Ovary (tissue), 9 donors: ENCODE results near the gene CAMTA2. TPM values are rescaled to one million over a fixed set of nuclear protein-coding genes. Genes with fewer than 3 reads are reported as not detected.

Experiments used
- DNase-seq, 5 donors: peaks; one replicate each; pipeline ENCODE4 v3.0.0-alpha.2; 2019 to 2020
- H3K27ac ChIP-seq, 2 donors: fragments of 200-600 bp; one replicate each; pipeline versions ENCODE4 v1.5.1 to v1.8.0; 2019 to 2022
- H3K27me3 ChIP-seq: fragments of 200-600 bp; one replicate; pipeline ENCODE4 v1.8.0; 2022
- H3K36me3 ChIP-seq: fragments of 200-600 bp; sonication (generic); one replicate; pipeline ENCODE4 v1.5.1; 2019
- H3K4me1 ChIP-seq: one replicate; pipeline ENCODE4 v1.8.1; 2013; ENCODE audit warnings: mild to moderate bottlenecking, moderate library complexity; ENCODE audit not compliant: insufficient read depth
- H3K4me3 ChIP-seq: fragments of 200-600 bp; sonication (generic); one replicate; pipeline ENCODE4 v1.5.1; 2017
- H3K9me3 ChIP-seq, 2 donors: fragments of 200-600 bp in 1 of 2; sonication (generic) in 1 of 2; one replicate each; pipeline versions ENCODE4 v1.5.1 to v1.8.1; 2013 to 2019; ENCODE audit warnings: mild to moderate bottlenecking in 1 of 2, moderate library complexity in 1 of 2
- EP300 ChIP-seq: sonication (generic); formaldehyde crosslinking; IDR thresholded peaks from one replicate; pipeline ENCODE4 v1.6.1; 2017; ENCODE audit warnings: antibody characterized with exemption
- POLR2A ChIP-seq: fragments of 450-650 bp; IDR thresholded peaks from one replicate; pipeline ENCODE4 v1.6.1; 2017; ENCODE audit warnings: antibody characterized with exemption, mild to moderate bottlenecking, moderate library complexity
- WGBS, 3 donors: extraction: QIAGEN DNeasy Blood & Tissue Kit in 1 of 3; methylation state at CpG; one replicate each; pipeline versions ENCODE4 v1.1.5 to v1.1.7; 2013 to 2017; 5-methylcytosine and 5-hydroxymethylcytosine counted together
- intact Hi-C, 4 donors: fragments of 100-400 bp; cut with DNase I; formaldehyde crosslinking; loops; one replicate each; pipeline versions ENCODE4 v1.11.0 to v1.15.1; 2022 to 2023
- polyA plus RNA-seq, 2 donors: library from polyadenylated mRNA; stranded (reverse); fragments of 200-250 nt in 1 of 2; fragments of 350-450 nt in 1 of 2; fragmentation: Illumina TruSeq in 1 of 2; extraction: RNeasy Lipid Tissue Mini Kit (QIAGEN cat#74804) in 1 of 2; gene quantifications; one replicate each; pipeline ENCODE4 v1.2.3, GENCODE V29; 2013 to 2014
- total RNA-seq, 7 donors: library from RNA; depleted of rRNA in 2 of 7; stranded (reverse); fragments of >200 nt in 2 of 7; fragmentation: NEBNext Ultra II Directional in 3 of 7; extraction: Animal tissue kit (Norgen Biotek cat#: 25700) in 3 of 7; gene quantifications; one replicate each; pipeline versions ENCODE4 v1.1.0 to v1.2.4, GENCODE V29; 2016 to 2023
- TF ChIP-seq, protein P1 (sequence below), 3 donors: fragments of 450-650 bp in 2 of 3; fragments of 200-600 bp in 1 of 3; IDR thresholded peaks; one replicate each; pipeline versions ENCODE4 v1.5.1 to v1.8.0; 2016 to 2022; ENCODE audit warnings: antibody characterized with exemption in 3 of 3, mild to moderate bottlenecking in 1 of 3
- donor health status: DM: no; HTN: no; CAD: no; lungs with moderate emphysema.
- donor health status: DM: no; HTN: no; CAD: no.
- donor health status: Bipolar disorder and iron deficiency.
- donor health status: DM: yes; HTN: yes; CAD: no.
- donor health status: DM: no; HTN: no; CAD: no.
- donor health status: DM: yes; HTN: yes; CAD: no.

CAMTA2 gene
- total and polyA plus RNA-seq, 9 donors, result 10.2 to 71.2 (median 33.0) TPM

DNA sequence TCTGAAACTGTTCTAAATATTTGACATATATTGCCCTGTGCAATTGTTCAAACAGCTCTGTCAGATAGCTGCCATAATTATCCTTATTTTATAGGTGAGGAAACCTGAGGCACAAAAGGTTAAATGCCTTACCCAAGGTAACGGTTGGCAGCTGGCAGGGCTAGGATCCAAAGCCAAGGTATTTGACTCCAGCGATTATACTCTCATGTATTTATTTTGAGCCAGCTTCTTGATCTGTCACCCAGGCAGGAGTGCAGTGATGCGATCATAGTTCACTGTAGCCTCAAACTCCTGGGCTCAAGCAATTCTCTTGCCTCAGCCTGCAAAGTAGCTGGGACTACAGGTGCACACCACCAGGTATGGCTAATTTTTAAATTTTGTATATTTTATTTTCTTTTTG, 29.4 kb downstream of the CAMTA2 start:
- no peaks in the 10 kb centered on the region for H3K9me3 ChIP-seq
- TF ChIP-seq EP300 (no peak), POLR2A (no peak)
- TF ChIP-seq, protein P1, sequence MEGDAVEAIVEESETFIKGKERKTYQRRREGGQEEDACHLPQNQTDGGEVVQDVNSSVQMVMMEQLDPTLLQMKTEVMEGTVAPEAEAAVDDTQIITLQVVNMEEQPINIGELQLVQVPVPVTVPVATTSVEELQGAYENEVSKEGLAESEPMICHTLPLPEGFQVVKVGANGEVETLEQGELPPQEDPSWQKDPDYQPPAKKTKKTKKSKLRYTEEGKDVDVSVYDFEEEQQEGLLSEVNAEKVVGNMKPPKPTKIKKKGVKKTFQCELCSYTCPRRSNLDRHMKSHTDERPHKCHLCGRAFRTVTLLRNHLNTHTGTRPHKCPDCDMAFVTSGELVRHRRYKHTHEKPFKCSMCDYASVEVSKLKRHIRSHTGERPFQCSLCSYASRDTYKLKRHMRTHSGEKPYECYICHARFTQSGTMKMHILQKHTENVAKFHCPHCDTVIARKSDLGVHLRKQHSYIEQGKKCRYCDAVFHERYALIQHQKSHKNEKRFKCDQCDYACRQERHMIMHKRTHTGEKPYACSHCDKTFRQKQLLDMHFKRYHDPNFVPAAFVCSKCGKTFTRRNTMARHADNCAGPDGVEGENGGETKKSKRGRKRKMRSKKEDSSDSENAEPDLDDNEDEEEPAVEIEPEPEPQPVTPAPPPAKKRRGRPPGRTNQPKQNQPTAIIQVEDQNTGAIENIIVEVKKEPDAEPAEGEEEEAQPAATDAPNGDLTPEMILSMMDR (IDR thresholded peaks at IDR 0.05), result no peak
- H3K4me1 ChIP-seq, result no peaks in the 10 kb centered on the region
- intact Hi-C loops, result no loop called here
- WGBS, 3 donors, result 68 to 77% (median 74%) methylated on average over 3 of the region's 3 CpGs
- no peak overlapping the region for H3K4me3 ChIP-seq
- DNase-seq, result no peak
- H3K36me3 ChIP-seq, result no peaks in the 10 kb centered on the region
- no peaks in the 10 kb centered on the region for H3K27me3 ChIP-seq
- H3K27ac ChIP-seq, result no peak overlapping the region

DNA sequence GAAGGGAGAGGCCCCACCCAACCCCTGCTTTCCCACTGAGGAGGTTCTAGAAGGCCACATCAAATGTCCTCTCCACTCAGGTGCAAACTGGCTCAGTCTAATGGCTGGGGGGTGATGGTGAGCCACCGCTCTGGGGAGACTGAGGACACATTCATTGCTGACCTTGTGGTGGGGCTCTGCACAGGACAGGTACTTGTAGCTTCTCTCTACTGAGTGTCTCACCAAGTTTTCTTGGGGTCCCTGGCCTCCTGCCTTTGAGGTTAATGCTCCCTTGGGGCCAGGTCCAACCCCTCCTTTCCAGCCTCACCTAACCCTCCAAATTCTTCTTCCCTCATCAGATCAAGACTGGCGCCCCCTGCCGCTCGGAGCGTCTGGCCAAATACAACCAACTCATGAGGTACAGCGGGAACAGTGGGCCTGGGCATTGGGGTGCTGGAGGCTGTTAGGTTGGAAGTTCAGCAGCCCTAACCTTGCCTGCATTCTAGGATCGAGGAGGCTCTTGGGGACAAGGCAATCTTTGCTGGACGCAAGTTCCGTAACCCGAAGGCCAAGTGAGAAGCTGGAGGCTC, 30.9 kb downstream of the CAMTA2 start:
- DNase-seq, result no peak
- intact Hi-C loops, result no loop called here
- Histone ChIP-seq H3K27ac (no peak overlapping the region), H3K9me3 (no peaks in the 10 kb centered on the region), H3K4me3 (no peak overlapping the region), H3K27me3 (no peaks in the 10 kb centered on the region), H3K4me1 (no peaks in the 10 kb centered on the region), H3K36me3 (no peaks in the 10 kb centered on the region)
- TF ChIP-seq, protein P1 (IDR thresholded peaks at IDR 0.05), result no peak
- 72 to 76% (median 74%) methylated on average over 10 of the region's 10 CpGs for WGBS, 3 donors

- no peaks in the 10 kb centered on the region for H3K4me1 ChIP-seq
- no peak for DNase-seq
- no peaks in the 10 kb centered on the region for H3K9me3 ChIP-seq
- intact Hi-C loops, result no loop called here
- no peak overlapping the region for H3K4me3 ChIP-seq
- H3K27me3 ChIP-seq, result no peaks in the 10 kb centered on the region
- TF ChIP-seq EP300 (no peak), POLR2A (no peak)
- TF ChIP-seq, protein P1 (IDR thresholded peaks at IDR 0.05), result no peak
- WGBS, 3 donors, result 93 to 98% (median 96%) methylated on average over 6 to 8 of the region's 8 CpGs
- H3K36me3 ChIP-seq, result no peaks in the 10 kb centered on the region
- H3K27ac ChIP-seq, result no peak overlapping the region
Measured at GRCh38 chr17:4955091-4955490, 32.4 kb downstream of the CAMTA2 start.

- Histone ChIP-seq H3K9me3 (no peaks in the 10 kb centered on the region), H3K36me3 (no peaks in the 10 kb centered on the region), H3K4me3 (no peak overlapping the region), H3K27ac (no peak overlapping the region), H3K4me1 (no peaks in the 10 kb centered on the region), H3K27me3 (no peaks in the 10 kb centered on the region)
- no peak for DNase-seq
- TF ChIP-seq EP300 (no peak), POLR2A (no peak)
- TF ChIP-seq, protein P1 (IDR thresholded peaks at IDR 0.05), result no peak
- WGBS, 3 donors, result 67 to 72% (median 70%) methylated on average over 14 of the region's 14 CpGs
- intact Hi-C loops, result no loop called here
Measured at GRCh38 chr17:4953451-4953961, 34.0 kb downstream of the CAMTA2 start.
